HG03575 (cell line): ENCODE measurements around the gene MRPL27.

Experiments
- ATAC-seq: cut with Tn5 transposase; IDR thresholded peaks from one replicate; pipeline ENCODE4 v1.9.1; 2021; ENCODE audit not compliant: unreplicated experiment, insufficient number of reproducible peaks, low FRiP score; ENCODE audit errors: extremely low read depth

Gene MRPL27

DNA sequence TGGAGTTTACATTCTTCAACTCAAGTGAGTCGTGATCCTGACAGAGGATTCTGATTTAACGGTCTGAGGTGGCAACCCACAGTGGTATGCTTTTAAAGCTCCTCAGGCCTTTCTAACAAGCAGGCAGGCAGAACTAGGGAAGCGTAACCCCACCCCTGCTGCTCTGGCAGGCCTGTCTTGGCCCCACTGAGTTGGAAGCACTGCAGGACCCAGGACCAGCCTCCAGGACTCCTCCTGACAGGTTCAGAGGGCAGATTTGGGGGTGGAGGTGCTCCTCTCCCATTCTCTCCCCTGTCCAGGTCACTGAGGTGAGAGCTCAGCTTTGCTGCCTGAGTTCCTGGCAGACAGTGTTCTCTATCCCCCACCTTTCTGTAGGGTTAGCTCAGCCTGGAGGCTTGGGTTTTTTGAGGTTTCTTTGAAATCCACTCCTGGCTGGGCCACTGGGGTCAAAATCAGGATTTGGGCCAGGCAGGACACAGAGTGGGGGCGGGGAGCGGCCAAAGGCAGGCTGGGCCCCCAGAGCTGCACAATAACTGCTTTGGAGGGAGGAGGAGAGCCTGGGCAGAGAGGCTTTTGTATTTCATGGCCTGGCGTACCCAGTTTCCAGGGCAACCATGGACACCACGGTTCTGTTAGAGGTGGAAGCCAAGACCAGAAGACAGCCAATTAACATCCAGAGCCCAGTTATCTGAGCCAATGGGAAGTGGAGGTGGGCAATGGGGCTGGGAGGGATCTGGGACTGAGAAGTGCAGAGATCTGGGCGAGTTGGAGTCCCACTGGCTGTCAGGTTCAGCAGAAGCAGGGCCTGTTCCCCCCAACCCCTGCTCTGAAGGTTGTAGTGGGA, 9.5 kb downstream of the MRPL27 start:
- no peak for ATAC-seq

DNA sequence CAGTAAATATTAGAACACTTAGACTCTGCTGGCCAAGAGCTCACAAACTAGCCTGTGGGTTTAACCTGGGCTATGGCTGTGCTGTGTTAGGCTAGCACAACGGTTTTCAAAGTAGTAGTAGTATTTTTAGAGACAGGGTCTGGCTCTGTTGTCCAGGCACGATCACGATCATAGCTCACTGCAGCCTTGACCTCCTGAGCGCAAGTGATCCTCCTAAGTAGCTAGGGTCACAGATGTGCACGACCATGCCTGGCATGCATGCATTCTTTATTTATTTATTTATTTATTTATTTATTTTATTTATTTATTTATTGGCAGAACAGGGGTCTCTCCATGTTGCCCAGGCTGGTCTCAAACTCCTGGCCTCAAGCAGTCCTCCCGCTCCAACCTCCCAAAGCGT, 10.3 kb downstream of the MRPL27 start:
- no peak for ATAC-seq

DNA sequence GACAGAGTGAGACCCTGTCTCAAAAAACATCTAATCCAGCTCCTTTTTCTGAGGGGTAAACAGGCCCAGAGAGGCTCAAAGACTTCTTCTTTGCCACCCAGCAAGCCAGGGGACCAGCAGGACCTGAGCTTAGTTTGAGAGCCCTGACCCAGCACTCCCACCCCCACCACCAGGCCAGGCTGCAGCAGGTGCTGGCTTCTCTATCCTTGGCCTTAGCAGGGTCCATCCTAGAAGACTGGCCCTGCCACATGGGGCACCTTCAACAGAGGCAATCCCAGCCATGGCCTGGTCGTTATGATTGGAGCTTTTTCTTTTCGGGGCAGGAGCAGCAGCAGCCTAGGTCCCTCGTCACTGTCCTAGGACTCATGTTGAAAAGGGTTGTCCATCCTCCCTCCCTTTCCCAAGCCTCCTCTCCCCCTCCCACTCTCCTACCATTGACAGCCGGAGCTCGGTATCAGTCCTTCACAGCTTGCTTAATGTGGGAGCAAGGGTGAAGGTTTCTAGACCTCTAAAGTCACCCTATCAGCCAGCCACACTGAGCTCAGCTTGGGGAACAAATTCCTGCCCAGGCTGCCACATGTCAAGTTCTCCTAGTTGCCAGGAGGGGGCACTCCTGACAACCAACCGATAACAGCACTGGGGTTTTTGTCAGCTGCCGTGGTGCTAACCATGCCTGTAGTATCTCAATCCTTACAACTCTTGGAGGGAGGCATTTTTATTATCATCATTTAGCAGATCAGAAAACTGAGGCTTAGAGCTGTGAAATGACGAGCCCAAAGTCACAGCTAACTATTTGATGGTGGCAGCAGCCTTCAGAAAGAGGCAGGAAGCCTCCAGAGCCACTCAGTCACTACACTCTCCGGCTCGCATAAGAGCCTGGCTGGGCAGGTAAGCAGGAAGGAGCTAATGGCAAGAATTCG, 11.2 kb downstream of the MRPL27 start:
- ATAC-seq: no peak

DNA sequence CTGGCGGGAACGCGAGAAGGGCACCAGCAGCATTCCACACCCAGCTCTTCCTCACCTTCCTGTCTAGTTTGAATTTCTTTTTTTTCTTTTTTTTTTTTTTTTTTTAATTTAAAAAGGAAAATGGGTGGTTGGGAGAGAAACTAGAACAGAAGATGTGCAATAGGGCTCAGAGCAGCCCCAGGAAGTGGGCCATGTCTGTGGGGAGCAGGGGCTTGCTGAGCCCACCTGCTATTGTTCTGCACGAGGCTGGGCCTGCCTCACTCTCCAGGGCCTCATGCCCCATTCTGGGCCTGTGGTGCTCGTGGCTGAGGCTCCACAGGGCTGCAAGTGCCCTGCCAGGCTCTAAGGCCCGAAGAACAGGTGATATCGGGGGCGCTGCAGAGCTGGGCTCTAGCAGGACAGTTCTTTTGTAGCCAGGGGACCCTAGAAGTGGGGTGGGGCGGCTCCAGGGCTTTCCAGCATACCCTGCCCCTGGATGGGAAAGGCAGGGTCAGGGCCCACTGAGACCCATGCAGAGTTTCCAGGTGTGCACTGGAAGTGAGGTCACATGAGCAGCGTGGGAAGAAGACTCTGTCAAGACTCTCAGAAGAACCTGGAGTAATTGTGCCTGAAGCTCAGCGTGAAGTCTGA, 12.4 kb downstream of the MRPL27 start:
- ATAC-seq: no peak

DNA sequence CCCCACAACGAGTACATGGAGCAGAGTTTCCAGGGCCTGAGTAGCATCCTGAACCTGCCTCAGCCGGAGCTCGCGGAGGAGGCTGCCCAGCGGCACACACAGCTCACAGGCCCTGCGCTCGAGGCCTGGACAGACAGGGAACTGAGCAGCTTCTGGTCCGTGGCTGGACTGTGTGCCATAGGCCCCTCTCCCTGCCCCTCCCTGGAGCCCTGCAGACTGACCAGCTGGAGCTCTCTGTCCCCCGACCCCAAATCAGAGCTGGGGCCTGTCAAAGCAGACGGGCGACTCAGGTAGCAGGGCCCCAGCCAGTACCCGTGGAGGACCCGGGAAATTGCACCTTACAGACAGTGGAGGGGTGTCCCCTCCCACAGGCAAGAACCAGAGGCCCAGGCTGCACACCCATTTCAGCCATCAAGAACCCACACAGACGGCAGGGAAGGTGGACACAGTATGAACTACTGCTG, 13.0 kb downstream of the MRPL27 start:
- no peak for ATAC-seq

DNA sequence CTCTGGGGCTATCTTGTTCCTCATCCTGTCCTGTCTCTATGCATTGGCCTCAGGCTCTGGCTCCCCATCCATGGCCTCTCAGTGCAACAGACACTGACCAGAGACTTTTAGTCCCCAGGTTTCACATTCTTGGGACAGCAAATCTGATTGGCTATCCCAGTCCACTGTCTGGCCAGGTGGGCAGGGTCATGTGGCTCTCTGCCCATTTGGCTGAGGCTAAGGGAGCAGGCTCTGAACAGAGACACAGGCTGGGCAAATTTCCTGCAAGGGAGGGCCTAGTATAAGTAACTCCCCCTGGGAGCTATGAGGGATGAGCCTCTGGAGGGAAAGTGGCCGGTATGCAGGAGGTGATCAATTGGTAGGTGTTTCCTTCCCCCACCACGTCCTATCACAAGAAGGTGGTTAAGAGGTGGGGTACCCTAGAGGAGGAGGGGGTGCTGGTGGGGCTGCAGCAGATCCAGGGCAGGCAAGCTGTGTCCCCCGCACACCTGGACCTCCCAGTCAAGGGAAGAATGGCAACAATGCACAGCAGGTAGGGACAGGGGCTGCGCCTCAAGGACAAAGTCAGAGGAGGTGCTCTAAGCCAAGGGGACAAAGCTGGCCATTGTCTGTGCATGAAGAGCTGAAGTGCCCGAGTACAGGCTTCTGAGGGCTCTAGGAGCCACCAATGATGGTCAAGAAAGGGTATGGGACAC, 13.8 kb downstream of the MRPL27 start:
- no peak for ATAC-seq

DNA sequence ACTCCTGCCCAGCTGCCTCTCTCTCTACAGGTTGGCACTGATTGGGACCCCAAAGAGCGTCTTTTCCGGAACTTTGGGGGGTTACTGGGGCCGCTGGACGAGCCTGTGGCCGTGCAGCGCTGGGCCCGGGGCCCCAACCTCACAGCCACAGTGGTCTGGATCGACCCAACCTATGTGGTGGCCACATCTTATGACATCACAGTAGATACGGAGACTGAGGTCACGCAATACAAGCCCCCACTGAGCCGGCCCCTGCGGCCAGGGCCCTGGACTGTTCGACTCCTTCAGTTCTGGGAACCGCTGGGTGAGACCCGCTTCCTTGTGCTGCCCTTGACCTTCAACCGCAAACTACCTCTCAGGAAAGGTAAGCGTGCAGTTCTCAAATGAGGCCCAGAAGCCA, 14.8 kb downstream of the MRPL27 start:
- ATAC-seq: no peak

DNA sequence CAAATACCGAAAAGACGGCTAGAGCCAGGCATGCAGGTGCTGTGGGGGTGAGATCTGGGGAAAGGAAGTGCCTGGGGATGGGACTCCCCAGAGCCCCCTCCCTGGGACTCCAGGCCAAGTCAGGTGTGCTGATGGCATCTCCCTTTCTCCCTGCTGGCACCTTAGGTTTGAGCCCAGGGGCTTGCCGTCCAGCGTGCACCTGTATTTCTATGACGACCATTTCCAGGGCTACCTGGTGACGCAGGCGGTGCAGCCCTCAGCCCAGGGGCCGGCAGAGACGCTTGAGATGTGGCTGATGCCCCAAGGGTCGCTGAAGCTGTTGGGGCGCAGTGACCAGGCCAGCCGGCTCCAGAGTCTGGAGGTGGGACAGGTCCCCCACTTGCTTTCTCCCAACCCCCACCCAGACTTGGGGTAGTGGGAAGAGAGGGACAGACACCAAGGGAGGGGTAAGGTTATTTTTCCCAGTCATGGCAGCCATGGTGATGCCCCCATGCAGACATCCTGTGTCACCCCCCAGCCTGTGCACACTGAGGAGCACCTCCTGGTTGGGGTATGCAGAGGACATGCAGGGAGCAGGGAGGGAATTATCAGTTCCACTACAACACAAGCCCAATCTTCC, 16.0 kb downstream of the MRPL27 start:
- ATAC-seq: no peak

DNA sequence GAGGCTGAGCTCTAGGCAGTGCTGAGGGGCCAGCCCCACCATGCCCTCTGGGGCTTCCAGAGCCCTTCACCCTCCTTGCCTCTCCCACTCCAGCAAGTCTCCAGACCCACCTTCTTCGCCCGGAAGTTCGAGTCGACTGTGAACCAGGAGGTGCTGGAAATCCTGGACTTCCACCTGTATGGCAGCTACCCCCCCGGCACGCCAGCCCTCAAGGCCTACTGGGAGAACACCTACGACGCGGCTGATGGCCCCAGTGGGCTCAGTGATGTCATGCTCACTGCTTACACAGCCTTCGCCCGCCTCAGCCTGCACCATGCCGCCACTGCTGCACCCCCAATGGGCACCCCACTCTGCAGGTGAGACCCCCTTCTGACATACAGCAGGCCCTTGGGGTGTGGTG, 16.6 kb downstream of the MRPL27 start:
- ATAC-seq: no peak

DNA sequence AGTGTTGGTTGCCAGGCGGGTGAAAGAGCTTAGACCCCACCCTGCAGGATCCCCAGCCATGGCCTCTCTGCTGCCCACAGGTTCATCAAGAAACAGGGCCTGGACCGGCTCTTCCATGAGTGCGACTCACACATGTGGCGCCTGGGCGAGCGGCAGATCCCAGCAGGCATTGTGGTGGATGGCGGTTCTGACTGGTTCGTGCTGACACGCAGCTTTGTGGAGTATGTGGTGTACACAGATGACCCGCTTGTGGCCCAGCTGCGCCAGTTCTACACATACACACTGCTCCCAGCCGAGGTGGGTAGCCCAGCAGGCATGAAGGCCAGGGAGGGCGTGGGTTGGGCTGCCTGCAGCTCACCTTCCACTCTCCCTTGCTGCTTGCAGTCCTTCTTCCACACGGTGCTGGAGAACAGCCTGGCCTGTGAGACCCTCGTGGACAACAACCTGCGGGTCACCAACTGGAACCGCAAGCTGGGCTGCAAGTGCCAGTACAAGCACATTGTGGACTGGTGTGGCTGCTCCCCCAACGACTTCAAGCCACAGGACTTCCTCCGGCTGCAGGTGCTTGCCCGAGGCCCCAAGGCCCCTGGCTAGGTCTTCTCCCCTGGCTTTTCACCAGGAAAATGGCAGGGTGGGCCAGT, 17.2 kb downstream of the MRPL27 start:
- ATAC-seq: no peak

DNA sequence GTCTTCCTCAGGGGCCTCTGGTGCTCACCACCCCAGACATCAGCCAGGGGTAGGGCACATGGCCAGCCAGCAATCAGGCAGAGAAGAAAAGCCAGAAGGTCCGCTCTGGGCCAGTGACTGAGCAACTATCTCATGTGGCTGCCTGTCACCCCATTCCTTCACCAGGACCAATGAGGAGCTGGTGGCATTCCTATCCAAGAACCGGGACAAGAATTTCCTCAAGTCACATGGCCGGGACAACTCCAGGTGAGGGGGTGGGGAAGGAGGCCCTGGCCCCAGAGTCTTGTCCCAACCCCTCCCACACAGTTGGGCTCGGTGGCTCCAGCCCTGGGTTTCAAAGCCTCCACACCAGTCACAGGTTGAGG, 17.7 kb downstream of the MRPL27 start:
- ATAC-seq: no peak

DNA sequence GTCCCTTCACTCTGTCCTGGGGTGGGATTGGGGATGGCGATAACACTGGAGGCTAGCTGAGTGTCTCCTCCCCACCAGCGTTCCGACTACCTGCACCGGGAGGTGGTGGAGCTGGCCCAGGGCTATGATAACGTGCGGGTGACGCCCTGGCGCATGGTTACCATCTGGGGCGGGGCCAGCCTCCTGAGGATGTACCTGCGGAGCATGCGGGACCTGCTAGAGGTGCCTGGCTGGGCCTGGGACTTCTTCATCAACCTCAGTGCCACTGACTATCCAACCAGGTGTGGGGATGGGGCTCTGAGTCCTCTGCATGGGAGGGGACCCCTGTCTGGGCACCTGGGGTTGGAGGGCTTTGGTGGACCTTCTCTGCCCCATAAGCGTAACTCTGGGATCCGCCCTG, 18.2 kb downstream of the MRPL27 start:
- no peak for ATAC-seq

DNA sequence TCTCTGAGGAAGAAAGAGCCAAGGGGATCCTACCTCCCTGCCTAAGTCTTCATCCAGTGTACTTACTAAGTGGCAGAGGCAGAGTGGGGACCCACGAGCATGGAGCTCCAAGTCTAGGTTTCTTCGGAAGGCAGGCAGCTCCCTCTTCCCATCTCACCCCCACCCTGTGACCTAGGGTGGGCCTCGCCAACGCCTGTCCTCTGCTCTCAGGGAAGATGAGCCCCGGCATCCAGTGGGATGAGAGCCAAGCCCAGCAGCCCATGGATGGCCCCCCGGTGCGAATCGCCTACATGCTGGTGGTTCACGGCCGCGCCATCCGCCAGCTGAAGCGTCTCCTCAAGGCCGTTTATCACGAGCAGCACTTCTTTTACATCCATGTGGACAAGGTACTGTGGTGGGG, 18.8 kb downstream of the MRPL27 start:
- no peak for ATAC-seq

DNA sequence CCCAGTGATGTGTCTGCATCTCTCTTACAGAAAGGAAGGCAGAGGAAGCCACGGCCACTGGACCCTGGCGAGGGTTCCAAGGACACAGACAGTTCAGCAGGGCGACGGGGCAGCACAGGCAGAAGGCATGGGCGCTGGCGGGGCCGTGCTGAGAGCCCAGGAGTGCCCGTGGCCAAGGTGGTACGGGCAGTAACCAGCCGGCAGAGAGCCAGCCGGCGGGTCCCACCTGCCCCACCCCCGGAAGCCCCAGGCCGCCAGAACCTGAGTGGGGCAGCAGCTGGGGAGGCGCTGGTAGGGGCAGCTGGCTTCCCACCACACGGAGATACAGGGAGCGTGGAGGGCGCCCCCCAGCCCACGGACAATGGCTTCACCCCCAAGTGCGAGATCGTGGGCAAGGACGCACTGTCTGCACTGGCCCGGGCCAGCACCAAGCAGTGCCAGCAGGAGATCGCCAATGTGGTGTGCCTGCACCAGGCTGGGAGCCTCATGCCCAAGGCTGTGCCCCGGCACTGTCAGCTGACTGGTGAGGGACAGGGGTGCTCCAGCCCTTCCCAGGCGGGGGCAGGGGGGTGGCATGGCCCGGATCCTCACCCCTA, 19.3 kb downstream of the MRPL27 start:
- no peak for ATAC-seq

DNA sequence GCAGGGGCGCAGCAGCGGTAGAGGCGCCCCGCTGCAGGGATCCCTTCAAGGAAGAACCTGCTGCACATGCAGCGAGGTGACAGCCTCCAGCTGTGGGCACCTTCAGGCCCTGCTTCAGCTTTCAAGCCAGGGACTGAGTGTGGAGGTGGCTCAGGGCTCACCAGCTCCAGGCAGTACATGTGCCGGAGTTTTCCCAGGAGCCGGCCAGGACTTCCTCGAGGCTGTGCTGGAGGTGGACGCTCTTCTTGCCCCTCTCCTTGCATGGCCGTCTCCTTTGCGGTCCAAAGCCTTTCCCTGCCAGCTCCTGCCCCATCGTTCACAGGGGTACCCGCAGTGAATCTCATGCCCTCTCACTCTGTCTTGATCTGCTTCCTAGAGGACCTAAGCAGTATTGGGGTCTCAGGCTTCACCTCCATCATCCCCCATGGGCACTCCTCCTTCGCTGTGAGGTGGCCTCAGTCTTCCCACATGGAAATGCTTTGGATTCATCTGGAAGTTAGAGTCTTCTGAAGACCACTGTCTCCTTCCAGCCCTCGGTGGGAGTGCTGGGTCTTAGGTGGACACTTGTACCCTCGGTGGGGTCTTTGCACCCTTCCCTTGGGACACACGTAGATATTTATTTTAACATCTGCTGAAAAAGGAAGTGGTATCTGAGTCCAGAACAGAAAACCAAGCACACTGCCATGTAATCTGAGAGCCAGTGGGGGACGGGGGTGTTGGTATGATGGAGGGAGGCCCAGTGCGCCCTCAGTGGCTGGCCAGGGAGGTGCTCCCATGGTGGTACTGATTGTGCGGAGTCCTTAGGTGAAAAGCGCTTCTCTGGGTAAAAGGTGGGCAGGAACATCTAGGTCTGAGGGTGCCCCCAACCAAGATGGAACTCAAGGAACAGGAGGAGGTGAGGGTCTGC, 20.0 kb downstream of the MRPL27 start:
- no peak for ATAC-seq

DNA sequence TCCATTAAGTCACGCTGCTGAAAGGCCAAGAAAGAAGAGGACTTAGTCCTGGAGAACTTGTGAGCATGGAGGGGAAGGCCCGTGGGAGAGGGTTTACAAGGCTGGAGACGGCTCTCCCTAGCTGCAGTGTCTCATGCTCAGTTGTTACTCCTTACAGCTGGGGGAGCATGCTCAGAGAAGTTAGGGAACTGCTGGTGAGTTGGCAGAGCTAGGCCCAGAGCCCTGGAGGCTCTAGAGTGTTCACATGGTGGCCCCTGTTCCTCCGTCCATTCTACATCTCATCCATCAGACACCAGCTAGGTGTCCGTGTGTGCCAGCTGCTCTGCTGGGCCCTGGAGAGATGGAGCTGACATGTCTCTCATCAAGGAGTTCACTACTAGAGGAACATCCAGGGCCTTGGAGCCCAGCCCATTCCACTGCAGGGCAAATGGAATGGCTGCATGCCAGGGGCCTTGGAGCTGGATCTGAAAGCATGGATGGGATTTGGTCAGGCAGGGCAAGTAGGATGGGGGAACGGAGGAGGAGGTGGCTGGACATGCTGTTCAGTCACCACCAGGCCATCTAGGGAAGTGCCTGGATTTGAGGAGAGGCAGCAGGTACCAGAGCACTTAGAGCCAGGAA, 20.8 kb downstream of the MRPL27 start:
- no peak for ATAC-seq

DNA sequence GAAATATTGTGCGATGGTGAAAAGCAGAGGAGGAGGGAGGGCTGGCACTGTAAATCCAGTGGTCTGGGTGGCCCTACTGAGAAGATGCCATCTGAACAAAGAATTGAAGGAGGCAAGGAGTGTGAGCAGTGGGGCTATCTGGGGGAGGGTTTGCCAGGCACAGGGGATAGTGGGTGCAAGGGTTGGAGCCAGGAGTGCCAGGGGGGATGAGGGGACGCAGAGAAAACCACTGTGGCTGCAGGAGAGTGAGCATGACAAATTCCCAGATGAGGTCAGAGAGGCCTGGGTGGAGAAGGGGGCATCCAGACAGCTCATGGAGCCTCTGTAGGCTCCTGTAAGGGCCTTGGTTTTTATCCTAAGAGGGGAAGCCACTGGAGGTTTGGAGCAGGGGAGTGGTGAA, 22.3 kb downstream of the MRPL27 start:
- ATAC-seq: no peak
